ENCODE data around the gene PPP1R9B. TPM values are rescaled to one million over a fixed set of nuclear protein-coding genes. Genes with fewer than 3 reads are reported as not detected.

Gene PPP1R9B
- total RNA-seq, 1 experiment from 2014 or later: 21.7 TPM

- Mint-ChIP-seq H3K4me1 (peaks cover 26% of the 10 kb centered on the region), H3K4me3 (no peak overlapping the region), H3K27ac (no peak overlapping the region), H3K36me3 (peaks cover 17% of the 10 kb centered on the region), H3K9me3 (no peaks in the 10 kb centered on the region), H3K27me3 (ENCODE audit: low read depth) (no peaks in the 10 kb centered on the region; the same call in 1 of the 2 replicates)
- TF ChIP-seq CREB1 (CRISPR knock-in tag; IDR thresholded peaks at IDR 0.05) (no peak), ZBTB21 (CRISPR knock-in tag; IDR thresholded peaks at IDR 0.05; ENCODE audit: borderline replicate concordance) (no peak), MXD4 (CRISPR knock-in tag; IDR thresholded peaks at IDR 0.05; ENCODE audit: borderline replicate concordance) (no peak), ZNF512 (CRISPR knock-in tag; IDR thresholded peaks at IDR 0.05; ENCODE audit: borderline replicate concordance) (no peak), CTCF (IDR thresholded peaks at IDR 0.05) (no peak), TEAD4 (CRISPR knock-in tag; IDR thresholded peaks at IDR 0.05) (no peak), ZNF671 (CRISPR knock-in tag; IDR thresholded peaks at IDR 0.05) (no peak), ATF1 (CRISPR knock-in tag; IDR thresholded peaks at IDR 0.05) (no peak), JAZF1 (CRISPR knock-in tag; IDR thresholded peaks at IDR 0.05) (no peak), IRF2 (CRISPR knock-in tag; IDR thresholded peaks at IDR 0.05; ENCODE audit: borderline replicate concordance, low read depth) (no peak), PREB (CRISPR knock-in tag; IDR thresholded peaks at IDR 0.05; ENCODE audit: borderline replicate concordance) (no peak)
- DNase-seq (ENCODE audit: low spot score) (no peak), ATAC-seq (no peak)
- ChIA-PET POLR2A (no interaction called here), CTCF (interaction anchor here (1.1 to 1.6 kb wide), 3 partner anchors 9 to 18 kb away, joined by 3 to 4 read pairs (median 4); no protein-coding TSS in a partner anchor)
These were observed 36.9 kb upstream of the PPP1R9B start for GRCh38 chr17:50187394-50187725.

- Mint-ChIP-seq H3K4me3 (no peak overlapping the region), H3K27ac (no peak overlapping the region), H3K4me1 (peaks cover 29% of the 10 kb centered on the region), H3K36me3 (peaks cover 17% of the 10 kb centered on the region), H3K9me3 (no peaks in the 10 kb centered on the region), H3K27me3 (ENCODE audit: low read depth) (no peaks in the 10 kb centered on the region; the same call in 1 of the 2 replicates)
- no peak for DNase-seq (ENCODE audit: low spot score)
- POLR2A ChIA-PET: no interaction called here
- TF ChIP-seq NFYB (CRISPR knock-in tag; conservative IDR thresholded peaks at IDR 0.05; ENCODE audit: low read depth) (no peak), TEAD1 (CRISPR knock-in tag; IDR thresholded peaks at IDR 0.05) (no peak), ZMAT4 (CRISPR knock-in tag; IDR thresholded peaks at IDR 0.05) (no peak), PRDM15 (CRISPR knock-in tag; IDR thresholded peaks at IDR 0.05) (no peak), NR2C2 (CRISPR knock-in tag; IDR thresholded peaks at IDR 0.05) (no peak)
- CTCF ChIA-PET: interaction anchor here (1.1 to 1.6 kb wide), 3 partner anchors 9 to 17 kb away, joined by 3 to 4 read pairs (median 4); no protein-coding TSS in a partner anchor
- no peak for ATAC-seq
These were observed 36.4 kb upstream of the PPP1R9B start for GRCh38 chr17:50186661-50187393.

Data from WTC11 (cell line).